Kidney (tissue), 14 donors: ENCODE data around the gene APOL4. TPM values are rescaled to one million over a fixed set of nuclear protein-coding genes. Genes with fewer than 3 reads are reported as not detected.
"Not testable (repeated sequence)": the region's sequence is repeated elsewhere in the genome, so short reads cannot be mapped to it uniquely, and the experiment has no call there.

Source experiments
- DNase-seq, 5 donors: peaks; one replicate each; pipeline ENCODE4 v3.0.0-alpha.2; 2013 to 2020
- FAIRE-seq: peaks from 2 replicates; lab custom pipeline; 2012; peaks lifted over from hg19 to GRCh38; lab: Jason Lieb, UNC
- H3K27ac ChIP-seq, 2 donors: one replicate each; pipeline ENCODE4 v1.7.0; 2013; ENCODE audit warnings: low read depth in 2 of 2, low read length in 2 of 2, inconsistent platforms in 1 of 2
- H3K27me3 ChIP-seq: one replicate; pipeline ENCODE4 v1.7.1; 2013; ENCODE audit warnings: low read length, inconsistent platforms; ENCODE audit not compliant: control insufficient read depth, insufficient read depth
- H3K36me3 ChIP-seq, 3 donors: one replicate each; pipeline versions ENCODE4 v1.7.0 to v1.7.1; 2013; ENCODE audit warnings: low read length in 3 of 3, control low read depth in 1 of 3, inconsistent platforms in 1 of 3; ENCODE audit not compliant: insufficient read depth in 3 of 3, control insufficient read depth in 2 of 3
- H3K4me1 ChIP-seq, 3 donors: one replicate each; pipeline versions ENCODE4 v1.7.0 to v1.7.1; 2013; ENCODE audit warnings: low read length in 3 of 3, inconsistent platforms in 1 of 3, low read depth in 1 of 3; ENCODE audit not compliant: control insufficient read depth in 2 of 3, insufficient read depth in 2 of 3
- H3K4me3 ChIP-seq, 3 donors: one replicate each; pipeline versions ENCODE4 v1.7.0 to v1.8.1; 2013; ENCODE audit warnings: low read length in 3 of 3, control low read depth in 1 of 3, inconsistent platforms in 1 of 3
- H3K9ac ChIP-seq, 3 donors: one replicate each; pipeline versions ENCODE4 v1.7.0 to v1.7.1; 2013; ENCODE audit warnings: low read length in 3 of 3, control low read depth in 1 of 3, inconsistent platforms in 1 of 3
- H3K9me3 ChIP-seq, 3 donors: one replicate each; pipeline versions ENCODE4 v1.7.0 to v1.7.1; 2013; ENCODE audit warnings: low read length in 3 of 3, control low read depth in 1 of 3, inconsistent platforms in 1 of 3; ENCODE audit not compliant: control insufficient read depth in 2 of 3, insufficient read depth in 1 of 3
- CTCF ChIP-seq: IDR thresholded peaks from 3 replicates; pipeline ENCODE4 v1.5.1; 2012; ENCODE audit warnings: mild to moderate bottlenecking, moderate library complexity, borderline replicate concordance; ENCODE audit not compliant: insufficient read depth; ENCODE audit errors: extremely low read depth
- intact Hi-C: fragments of 100-400 bp; cut with DNase I; formaldehyde crosslinking; loops from one replicate; pipeline ENCODE4 v1.11.1; 2022
- polyA plus RNA-seq: library from polyadenylated mRNA; stranded (reverse); fragments of 350-450 nt; fragmentation: Illumina TruSeq; extraction: RNeasy Lipid Tissue Mini Kit (QIAGEN cat#74804); gene quantifications from one replicate; pipeline ENCODE4 v1.2.3, GENCODE V29; 2014; ENCODE audit warnings: low read depth, low replicate concordance; ENCODE audit not compliant: insufficient read depth
- total RNA-seq: library from RNA; stranded (reverse); fragmentation: NEBNext Ultra II Directional; extraction: Animal tissue kit (Norgen Biotek cat#: 25700); gene quantifications from one replicate; pipeline ENCODE4 v1.2.1, GENCODE V29; 2021
- donor health status: control.
- donor health status: control.
- donor health status: control.
- donor health status: control.
- donor health status: control.
- donor health status: DM: yes; HTN: yes; CAD: no.
- donor health status: Normal renal cell carcinoma (clear cell type).

Gene APOL4
- total and polyA plus RNA-seq, 2 donors from 2014 or later, result 6.1 to 8.7 TPM

- Histone ChIP-seq H3K27ac (no peak overlapping the region), H3K4me1 (peaks cover 0 to 4% (median 3%) of the 10 kb centered on the region in 3 donors), H3K27me3 (no peaks in the 10 kb centered on the region), H3K9me3 (no peaks in the 10 kb centered on the region), H3K9ac (no peak overlapping the region), H3K36me3 (no peaks in the 10 kb centered on the region), H3K4me3 (no peak overlapping the region)
- no peak for TF ChIP-seq CTCF
- peak in 1 of 5 donors; percentile 79 for DNase-seq
- intact Hi-C loops, result no loop called here
- FAIRE-seq, result no peak
These were observed 10.3 kb downstream of the APOL4 start for GRCh38 chr22:36191106-36191836.

- H3K4me3 ChIP-seq, H3K9ac ChIP-seq, DNase-seq, H3K4me1 ChIP-seq, FAIRE-seq, intact Hi-C loops, H3K27me3 ChIP-seq, H3K27ac ChIP-seq, H3K9me3 ChIP-seq, H3K36me3 ChIP-seq: not testable (repeated sequence)
These were observed 13.7 kb downstream of the APOL4 start for GRCh38 chr22:36187862-36188261.

- H3K9me3 ChIP-seq, result no peaks in the 10 kb centered on the region
- no peaks in the 10 kb centered on the region for H3K36me3 ChIP-seq
- H3K27ac ChIP-seq, result no peak overlapping the region
- no peaks in the 10 kb centered on the region for H3K4me1 ChIP-seq
- no peak overlapping the region for H3K4me3 ChIP-seq
- TF ChIP-seq CTCF, result no peak
- intact Hi-C loops, result no loop called here
- H3K27me3 ChIP-seq, result no peaks in the 10 kb centered on the region
- no peak for FAIRE-seq
- no peak for DNase-seq
- H3K9ac ChIP-seq, result no peak overlapping the region
These were observed 15.6 kb downstream of the APOL4 start for GRCh38 chr22:36185828-36186624.

GRCh38 chr22:36184433-36185025 is 17.1 kb downstream of the APOL4 start:
- DNase-seq (no peak), FAIRE-seq (no peak)
- Histone ChIP-seq H3K4me3 (no peak overlapping the region), H3K36me3 (no peaks in the 10 kb centered on the region), H3K27ac (no peak overlapping the region), H3K9ac (no peak overlapping the region), H3K27me3 (no peaks in the 10 kb centered on the region), H3K9me3 (no peaks in the 10 kb centered on the region), H3K4me1 (no peaks in the 10 kb centered on the region)
- intact Hi-C loops, result no loop called here
- TF ChIP-seq CTCF, result no peak
